ENCODE measurements around the gene DENND4A. TPM values are rescaled to one million over a fixed set of nuclear protein-coding genes. Genes with fewer than 3 reads are reported as not detected.

Gene DENND4A
- total and polyA plus RNA-seq, 10 of the 15 experiments (the other 5 are each of a cell fraction or from before 2014, with no cell fraction given) = 14.2 to 81.8 (median 34.1) TPM

DNA sequence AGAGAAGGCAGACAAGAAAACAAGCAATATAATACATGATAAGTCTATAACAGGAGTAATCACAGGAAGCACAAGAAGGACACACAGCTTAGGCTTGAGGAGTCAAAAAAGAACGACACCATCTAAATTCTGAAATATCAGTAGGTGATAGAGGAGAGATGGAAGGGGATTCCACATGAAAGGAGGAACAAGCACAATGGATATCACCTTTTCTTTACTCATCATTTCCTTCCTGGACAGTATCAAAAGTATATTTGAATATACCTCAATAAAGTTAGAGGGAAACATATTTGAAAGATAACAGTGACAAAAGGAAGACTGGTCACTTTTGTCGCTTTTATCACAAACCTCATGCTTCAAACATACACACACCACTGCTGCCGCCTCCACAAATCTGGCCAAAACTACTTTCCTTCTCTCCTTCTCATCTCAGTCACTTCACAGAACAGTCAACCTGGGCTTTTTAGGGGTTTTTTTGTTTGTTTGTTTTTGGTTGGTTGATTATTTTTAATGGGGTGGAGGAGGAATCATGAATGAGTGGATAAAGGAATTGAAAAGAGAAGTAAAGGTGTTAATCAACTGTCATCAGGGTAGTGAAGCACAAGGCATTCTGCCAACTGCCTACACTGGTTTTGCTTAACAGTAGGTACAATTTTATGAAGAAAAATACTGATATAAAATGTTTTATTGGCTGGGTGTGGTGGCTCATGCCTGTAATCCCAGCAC lies 18.5 kb downstream of the DENND4A start (continued):
- TF ChIP-seq RAD21 (IDR thresholded peaks at IDR 0.05; ENCODE audit: insufficient read depth, low read depth, low read length) = peak; percentile 25; the same call in 1 of the 2 replicates
- TF ChIP-seq JUNB (IDR thresholded peaks at IDR 0.05) = peak; percentile 63
- TF ChIP-seq EGR1 (IDR thresholded peaks at IDR 0.05; ENCODE audit: borderline replicate concordance in 1 of 2, low read depth in 2 of 2, low read length in 2 of 2) = peak in 1 of 2 experiments; percentile 70; a peak in 1 of 3 replicates
- TF ChIP-seq, protein P1, sequence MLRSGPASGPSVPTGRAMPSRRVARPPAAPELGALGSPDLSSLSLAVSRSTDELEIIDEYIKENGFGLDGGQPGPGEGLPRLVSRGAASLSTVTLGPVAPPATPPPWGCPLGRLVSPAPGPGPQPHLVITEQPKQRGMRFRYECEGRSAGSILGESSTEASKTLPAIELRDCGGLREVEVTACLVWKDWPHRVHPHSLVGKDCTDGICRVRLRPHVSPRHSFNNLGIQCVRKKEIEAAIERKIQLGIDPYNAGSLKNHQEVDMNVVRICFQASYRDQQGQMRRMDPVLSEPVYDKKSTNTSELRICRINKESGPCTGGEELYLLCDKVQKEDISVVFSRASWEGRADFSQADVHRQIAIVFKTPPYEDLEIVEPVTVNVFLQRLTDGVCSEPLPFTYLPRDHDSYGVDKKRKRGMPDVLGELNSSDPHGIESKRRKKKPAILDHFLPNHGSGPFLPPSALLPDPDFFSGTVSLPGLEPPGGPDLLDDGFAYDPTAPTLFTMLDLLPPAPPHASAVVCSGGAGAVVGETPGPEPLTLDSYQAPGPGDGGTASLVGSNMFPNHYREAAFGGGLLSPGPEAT (IDR thresholded peaks at IDR 0.05; ENCODE audit: low read depth) = peak; percentile 91
- peak in 1 of 2 experiments; percentile 4; a peak in 2 of 4 replicates for TF ChIP-seq BHLHE40 (IDR thresholded peaks at IDR 0.05; ENCODE audit: borderline replicate concordance in 1 of 2, low read depth in 2 of 2, low read length in 1 of 2)
- peak; percentile 77 for TF ChIP-seq BMI1 (IDR thresholded peaks at IDR 0.05; ENCODE audit: borderline replicate concordance)
- TF ChIP-seq POLR2AphosphoS5 (IDR thresholded peaks at IDR 0.05; ENCODE audit: low read length) = peak; percentile 57; the same call in 1 of the 2 replicates
- TF ChIP-seq PRDM15 (CRISPR knock-in tag; IDR thresholded peaks at IDR 0.05) = no peak
- peak; percentile 72 for TF ChIP-seq SMAD1 (IDR thresholded peaks at IDR 0.05; ENCODE audit: low read depth, partially characterized antibody)
- TF ChIP-seq CREM (IDR thresholded peaks at IDR 0.05; ENCODE audit: low read depth) = 0 out of 2 replicates have a peak, but pooled peaks have one; percentile 16
- TF ChIP-seq NFYA (IDR thresholded peaks at IDR 0.05; ENCODE audit: borderline replicate concordance, low read depth, low read length) = no peak
- peak; percentile 41; the same call in 1 of the 2 replicates for TF ChIP-seq BACH1 (IDR thresholded peaks at IDR 0.05; ENCODE audit: borderline replicate concordance)
- TF ChIP-seq TCF3 (IDR thresholded peaks at IDR 0.05; ENCODE audit: borderline replicate concordance, insufficient read depth, low read depth, low read length) = 0 out of 2 replicates have a peak, but pooled peaks have one; percentile 12
- TF ChIP-seq, protein P2, sequence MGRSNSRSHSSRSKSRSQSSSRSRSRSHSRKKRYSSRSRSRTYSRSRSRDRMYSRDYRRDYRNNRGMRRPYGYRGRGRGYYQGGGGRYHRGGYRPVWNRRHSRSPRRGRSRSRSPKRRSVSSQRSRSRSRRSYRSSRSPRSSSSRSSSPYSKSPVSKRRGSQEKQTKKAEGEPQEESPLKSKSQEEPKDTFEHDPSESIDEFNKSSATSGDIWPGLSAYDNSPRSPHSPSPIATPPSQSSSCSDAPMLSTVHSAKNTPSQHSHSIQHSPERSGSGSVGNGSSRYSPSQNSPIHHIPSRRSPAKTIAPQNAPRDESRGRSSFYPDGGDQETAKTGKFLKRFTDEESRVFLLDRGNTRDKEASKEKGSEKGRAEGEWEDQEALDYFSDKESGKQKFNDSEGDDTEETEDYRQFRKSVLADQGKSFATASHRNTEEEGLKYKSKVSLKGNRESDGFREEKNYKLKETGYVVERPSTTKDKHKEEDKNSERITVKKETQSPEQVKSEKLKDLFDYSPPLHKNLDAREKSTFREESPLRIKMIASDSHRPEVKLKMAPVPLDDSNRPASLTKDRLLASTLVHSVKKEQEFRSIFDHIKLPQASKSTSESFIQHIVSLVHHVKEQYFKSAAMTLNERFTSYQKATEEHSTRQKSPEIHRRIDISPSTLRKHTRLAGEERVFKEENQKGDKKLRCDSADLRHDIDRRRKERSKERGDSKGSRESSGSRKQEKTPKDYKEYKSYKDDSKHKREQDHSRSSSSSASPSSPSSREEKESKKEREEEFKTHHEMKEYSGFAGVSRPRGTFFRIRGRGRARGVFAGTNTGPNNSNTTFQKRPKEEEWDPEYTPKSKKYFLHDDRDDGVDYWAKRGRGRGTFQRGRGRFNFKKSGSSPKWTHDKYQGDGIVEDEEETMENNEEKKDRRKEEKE (IDR thresholded peaks at IDR 0.05) = no peak
- no peak for TF ChIP-seq EED (IDR thresholded peaks at IDR 0.05; ENCODE audit: low read depth)
- TF ChIP-seq ZNF274 (IDR thresholded peaks at IDR 0.05; ENCODE audit: insufficient read depth, insufficient read length) = no peak
- no peak for TF ChIP-seq CBFB (IDR thresholded peaks at IDR 0.05; ENCODE audit: low read depth)
- peak; percentile 75; the same call in 1 of the 2 replicates for TF ChIP-seq NFIC (IDR thresholded peaks at IDR 0.05; ENCODE audit: low read depth, low read length)
- TF ChIP-seq IKZF2 (IDR thresholded peaks at IDR 0.05) = peak; percentile 75 to 88; a peak in 3 of 4 replicates
- TF ChIP-seq MEF2B (IDR thresholded peaks at IDR 0.05; ENCODE audit: partially characterized antibody, poor library complexity, severe bottlenecking) = peak; percentile 37
- peak; percentile 26; the same call in 1 of the 2 replicates for TF ChIP-seq FOXM1 (IDR thresholded peaks at IDR 0.05; ENCODE audit: low read depth, low read length)
- peak; percentile 72 for TF ChIP-seq BCL11A (IDR thresholded peaks at IDR 0.05; ENCODE audit: low read depth, low read length)

Measured in GM12878 (cell line).